GM12872 (cell line): ENCODE data around the gene LARGE1.

Source experiments
- CTCF ChIP-seq: IDR thresholded peaks from 3 replicates; pipeline ENCODE4 v1.5.1; 2011; ENCODE audit warnings: low read depth, mild to moderate bottlenecking, low read length, moderate library complexity; ENCODE audit not compliant: insufficient read depth

LARGE1 gene

GRCh38 chr22:33875316-33875715 is 45.0 kb downstream of the LARGE1 start:
- TF ChIP-seq CTCF: no peak

- no peak for TF ChIP-seq CTCF
Measured at GRCh38 chr22:33874206-33874605, 46.1 kb downstream of the LARGE1 start.

- TF ChIP-seq CTCF: no peak
Measured at GRCh38 chr22:33873666-33874065, 46.6 kb downstream of the LARGE1 start.

GRCh38 chr22:33873186-33873585 is 47.1 kb downstream of the LARGE1 start:
- TF ChIP-seq CTCF: no peak

GRCh38 chr22:33871935-33872334 is 48.3 kb downstream of the LARGE1 start:
- no peak for TF ChIP-seq CTCF

GRCh38 chr22:33869946-33870345 is 50.3 kb downstream of the LARGE1 start:
- TF ChIP-seq CTCF: no peak

- no peak for TF ChIP-seq CTCF
Measured at GRCh38 chr22:33867971-33868370, 52.3 kb downstream of the LARGE1 start.
